Activated CD4-positive, alpha-beta T cell treated with anti-CD3 and anti-CD28 coated beads, Interleukin-2, amount 50 U/mL, for 48 hours (primary cell): ENCODE data around the gene FUT2.

Source experiments
- DNase-seq, 2 experiments: peaks; one replicate each; pipeline ENCODE4 v3.0.0-alpha.2; 2020

FUT2 gene

GRCh38 chr19:48734625-48735024 lies 38.9 kb downstream of the FUT2 start:
- DNase-seq, result no peak

DNA sequence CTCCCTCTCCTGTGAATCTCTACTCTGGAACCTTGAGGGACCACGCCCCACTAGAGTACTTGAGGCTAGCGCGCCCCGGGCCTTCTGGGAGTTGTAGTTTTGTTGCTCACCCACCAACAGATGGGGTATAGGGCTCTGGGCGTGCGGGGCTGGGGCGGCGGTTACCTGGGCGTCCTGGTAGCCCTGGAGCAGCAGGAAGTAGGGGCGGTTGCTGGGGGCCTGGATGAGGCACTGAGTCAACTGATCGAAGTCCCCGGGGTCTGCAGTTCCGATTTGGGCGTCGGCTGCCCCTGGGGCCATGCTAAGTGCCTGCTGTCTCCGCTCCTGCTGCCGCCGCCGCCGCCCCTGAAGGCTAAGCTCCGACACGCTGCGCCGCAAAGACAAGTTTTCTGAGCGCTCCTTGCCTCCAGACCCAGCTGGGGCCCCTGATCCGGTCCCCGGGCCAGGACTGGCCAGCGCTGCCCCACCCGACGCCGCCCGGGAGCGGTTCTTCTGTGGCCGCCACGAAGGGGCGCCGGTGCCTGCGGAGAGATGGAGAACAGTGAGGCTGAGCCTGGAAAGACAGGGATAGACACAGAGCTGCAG lies 39.4 kb downstream of the FUT2 start:
- DNase-seq, result no peak

- no peak for DNase-seq
Observed at GRCh38 chr19:48737360-48737998, 41.7 kb downstream of the FUT2 start.

DNA sequence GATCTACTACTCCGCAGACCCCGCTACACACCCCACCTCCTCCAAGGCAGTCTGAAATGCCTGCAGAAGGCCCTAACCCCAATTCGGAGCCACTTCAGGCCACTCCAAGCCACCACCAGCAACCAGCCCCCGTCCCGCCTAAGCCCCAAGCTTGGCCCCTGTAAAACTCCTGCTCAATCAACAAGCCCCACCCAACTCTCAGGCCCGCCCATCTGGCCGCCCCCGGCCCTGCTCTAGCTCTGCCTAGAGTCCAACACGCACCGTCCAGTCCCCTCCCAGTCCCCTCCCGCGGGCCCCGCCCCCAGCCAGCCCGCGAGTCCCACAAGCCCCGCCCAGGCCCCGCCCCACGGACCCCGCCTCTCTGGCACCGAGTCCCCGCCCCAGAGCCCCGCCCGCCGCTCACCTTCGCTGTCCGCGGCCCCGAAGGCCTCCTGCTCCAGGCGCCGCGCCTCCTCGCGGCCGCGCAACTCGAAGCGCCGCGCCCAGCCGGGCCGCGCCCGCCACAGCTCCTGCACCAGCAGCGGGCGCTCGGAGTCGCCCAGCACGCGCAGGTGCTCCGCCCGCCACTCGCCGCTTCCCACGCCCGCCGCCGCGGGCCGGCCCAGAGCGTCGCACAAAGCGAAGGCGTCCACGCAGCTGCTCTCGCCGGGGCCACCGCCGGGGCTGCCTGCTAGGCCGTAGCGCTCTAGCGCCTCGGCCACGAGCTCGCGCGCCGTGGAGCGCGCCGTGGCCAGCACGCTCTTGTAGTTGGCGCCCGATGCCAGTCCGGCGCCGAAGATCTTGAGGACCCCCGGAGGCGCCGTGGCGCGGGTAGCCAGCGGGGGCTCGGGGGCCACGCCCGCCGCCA lies 43.0 kb downstream of the FUT2 start:
- DNase-seq, result peak; percentile 96 to 97

GRCh38 chr19:48739404-48740163 lies 43.8 kb downstream of the FUT2 start:
- DNase-seq, result no peak

DNA sequence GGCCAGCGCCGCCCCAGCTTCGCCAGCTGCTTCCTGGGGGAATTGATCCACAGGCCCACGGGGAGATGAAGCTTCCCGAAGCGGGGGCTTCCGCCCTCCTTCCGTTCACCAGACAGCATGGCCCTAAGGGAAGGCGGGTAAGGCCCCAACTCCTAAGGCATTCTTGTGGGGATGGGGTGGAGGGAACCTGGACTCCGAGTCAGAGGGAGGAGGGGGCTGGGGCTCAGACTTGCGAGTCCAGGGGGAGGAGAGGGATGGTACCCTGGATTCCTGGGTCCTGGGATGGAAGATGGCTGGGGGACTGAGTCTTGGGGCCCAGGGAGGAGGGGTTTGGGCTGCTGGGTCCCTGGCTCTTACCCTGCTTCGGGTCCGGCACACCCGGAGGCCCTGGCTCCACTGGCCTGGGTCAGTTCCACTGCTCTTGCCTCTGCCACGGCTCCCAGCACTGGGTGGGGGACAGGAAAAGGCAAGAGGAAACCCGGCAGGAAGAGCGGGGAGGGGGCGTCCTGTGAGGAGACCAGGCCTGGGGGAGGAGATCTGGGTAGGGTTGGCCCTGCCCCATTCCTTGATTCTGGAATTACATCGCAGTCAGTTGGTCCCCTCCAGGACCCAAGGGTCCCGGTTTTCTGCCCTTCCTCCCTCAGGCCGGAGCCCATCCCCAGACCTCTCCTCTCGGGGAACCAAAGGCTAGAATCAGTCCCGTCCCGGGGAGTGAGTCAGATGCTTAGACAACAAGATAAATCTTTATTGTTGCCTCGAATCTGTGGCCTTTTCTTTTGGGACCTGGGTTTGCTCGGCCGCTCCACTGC lies 44.6 kb downstream of the FUT2 start, which contains the start of gene RASIP1:
TSS of gene RASIP1 (minus strand) at position 447 of the 809 bp plus-strand sequence. CDS start at position 119, 328 bp downstream.
- DNase-seq, result no peak

- DNase-seq, result peak; percentile 41 to 43
Observed at GRCh38 chr19:48741129-48741999, 45.6 kb downstream of the FUT2 start.

DNA sequence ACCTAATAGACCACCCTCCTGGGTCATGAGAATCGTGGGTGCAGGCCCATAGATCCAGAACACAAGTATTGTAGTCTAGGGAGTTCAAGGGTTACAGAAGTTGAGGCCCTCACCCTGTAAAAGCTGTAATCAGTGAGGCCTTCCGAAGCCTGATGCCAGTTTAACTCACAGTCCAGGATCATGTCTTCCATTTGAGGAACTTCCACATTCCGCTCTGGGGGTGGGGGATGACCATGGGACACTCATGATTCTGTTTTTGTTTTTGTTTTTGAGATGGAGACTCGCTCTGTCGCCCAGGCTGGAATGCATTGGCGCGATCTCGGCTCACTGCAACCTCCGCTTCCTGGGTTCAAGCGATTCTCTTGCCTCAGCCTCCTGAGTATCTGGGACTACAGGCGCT lies 46.3 kb downstream of the FUT2 start:
- DNase-seq, result no peak

GRCh38 chr19:48745208-48745995 lies 49.6 kb downstream of the FUT2 start:
- DNase-seq, result peak; percentile 52 to 64

GRCh38 chr19:48746110-48746509 lies 50.3 kb downstream of the FUT2 start:
- no peak for DNase-seq

- peak; percentile 53 to 69 for DNase-seq
Observed at GRCh38 chr19:48746738-48747575, 51.2 kb downstream of the FUT2 start, which contains the start of gene IZUMO1. Gene IZUMO1 (minus strand): TSS chr19:48746909. CDS start chr19:48745859, 1,050 bp downstream.

- DNase-seq, result no peak
Observed at GRCh38 chr19:48749571-48750198, 53.9 kb downstream of the FUT2 start.

DNA sequence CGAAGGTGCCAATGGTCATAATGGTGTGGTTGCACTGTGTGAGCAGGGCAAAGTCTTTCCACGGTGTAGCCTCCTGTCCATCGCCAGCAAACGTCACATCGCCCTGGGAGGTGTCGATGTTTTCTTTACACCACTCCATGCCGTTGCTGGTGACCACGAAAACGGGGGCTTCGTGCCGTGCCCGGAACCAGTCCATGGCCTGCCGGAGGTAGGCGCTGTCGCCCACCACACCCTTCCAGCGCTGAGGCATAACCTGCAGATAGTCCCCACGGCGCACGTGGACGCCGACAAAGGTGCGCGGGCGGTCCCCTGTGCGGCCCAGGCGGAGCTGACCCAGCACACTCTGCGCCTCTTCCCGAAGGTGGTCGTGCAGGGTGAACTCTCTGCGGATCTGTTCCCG lies 54.6 kb downstream of the FUT2 start:
- no peak for DNase-seq

- no peak for DNase-seq
Observed at GRCh38 chr19:48750771-48751504, 55.2 kb downstream of the FUT2 start.

DNA sequence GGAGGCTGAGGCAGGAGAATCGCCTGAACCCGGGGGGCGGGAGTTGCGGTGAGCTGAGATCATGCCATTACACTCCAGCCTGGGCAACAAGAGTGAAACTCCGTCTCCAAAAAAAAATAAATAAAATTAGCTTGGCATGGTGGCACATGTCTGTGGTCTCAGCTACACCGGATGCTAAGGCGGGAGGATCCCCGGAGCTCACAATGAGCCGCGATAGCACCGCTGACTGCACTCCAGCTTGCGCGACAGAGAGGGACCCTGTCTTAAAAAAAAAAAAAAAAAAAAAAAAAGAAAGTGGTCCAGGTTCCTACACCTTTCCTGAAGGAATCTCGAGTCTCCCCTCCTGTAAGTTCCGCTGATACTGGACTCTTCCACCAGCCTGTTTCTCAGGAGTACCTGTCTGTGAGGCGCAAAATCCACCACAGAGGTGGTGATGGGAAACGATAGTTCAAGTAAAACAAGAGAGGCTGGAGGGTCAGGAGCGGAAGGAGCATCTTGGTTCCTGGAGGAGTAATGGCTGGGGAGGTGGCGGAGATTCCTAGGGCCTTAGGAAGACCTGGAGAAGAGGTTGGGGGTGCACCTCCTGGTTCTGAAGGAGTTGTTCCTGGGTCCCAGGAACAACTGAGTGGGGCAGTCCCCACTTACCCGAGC lies 56.2 kb downstream of the FUT2 start:
- no peak for DNase-seq

DNA sequence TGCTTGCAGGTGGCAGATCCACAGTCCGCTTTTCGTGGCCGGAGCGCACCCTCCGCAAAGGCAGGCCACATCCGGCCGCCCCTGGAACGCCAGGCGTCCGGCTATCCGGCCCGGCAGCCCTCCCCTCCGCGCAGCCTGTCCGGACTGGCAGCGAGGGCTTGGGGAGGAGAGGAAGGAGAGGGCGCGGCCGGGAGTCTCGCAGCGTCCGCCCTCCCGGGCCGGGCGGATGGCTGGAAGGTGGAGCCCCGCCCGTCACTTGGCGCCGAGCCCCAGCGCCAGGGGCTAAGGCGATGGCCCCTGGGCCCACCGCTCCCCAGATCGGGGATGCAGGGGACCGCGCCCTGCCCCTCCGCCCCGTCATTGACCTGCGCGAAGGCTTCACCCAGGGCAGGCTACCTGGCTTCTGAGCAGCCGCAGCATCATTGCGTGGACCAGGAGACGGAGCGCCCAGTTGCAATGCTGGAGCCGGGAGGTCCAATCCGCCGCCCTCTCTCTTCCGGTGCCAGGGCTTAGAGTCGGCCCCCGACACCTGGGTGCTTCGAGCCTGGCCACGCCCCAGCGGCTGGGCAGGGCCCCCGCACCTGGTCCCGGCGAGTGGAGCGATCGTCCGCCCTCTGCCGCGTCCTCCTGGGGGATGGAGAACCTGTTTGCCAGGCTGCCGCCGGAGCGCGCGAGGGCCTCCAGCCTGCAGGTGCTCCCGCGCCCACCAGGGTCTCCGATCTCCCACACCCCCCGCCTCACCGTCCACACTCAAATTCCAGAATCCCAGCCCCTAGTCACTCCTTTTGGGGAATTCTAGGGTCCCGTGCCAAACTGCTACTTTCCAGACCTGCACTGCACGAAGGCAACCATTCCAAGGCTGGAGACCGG lies 57.0 kb downstream of the FUT2 start, which contains the start of gene FUT1:
TSS of gene FUT1 (minus strand) at position 146 of the 870 bp plus-strand sequence. CDS start 1,360 bp downstream, outside the sequence.
- DNase-seq, result peak; percentile 36 to 43
